ENCODE measurements around the gene EML4.

EML4 gene

GRCh38 chr2:42316910-42317309 lies 147.8 kb downstream of the EML4 start:
- FAIRE-seq (no peak), DNase-seq (ENCODE audit: insufficient read length, low spot score) (no peak)
- no peak for TF ChIP-seq CTCF (IDR thresholded peaks at IDR 0.05; ENCODE audit: insufficient read depth, missing control alignments)

DNA sequence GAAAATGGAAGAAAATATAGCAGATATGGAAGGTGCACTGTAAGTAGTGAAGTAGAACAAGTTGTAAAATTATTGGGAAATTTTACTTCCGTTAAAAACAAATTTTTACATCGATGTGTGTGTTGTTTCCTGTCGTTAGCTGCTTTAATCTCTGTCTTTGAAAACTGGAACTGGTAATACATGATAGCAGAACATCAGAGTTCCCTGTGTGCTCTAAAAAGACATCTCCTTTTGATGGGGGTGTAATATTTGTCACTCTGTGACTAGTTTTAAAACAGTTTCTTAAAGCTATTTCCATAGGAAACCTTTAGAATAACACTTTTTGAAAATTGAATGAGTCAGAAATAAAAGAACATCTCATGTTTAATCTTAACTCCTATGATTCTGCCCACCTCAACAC lies 148.3 kb downstream of the EML4 start:
- FAIRE-seq, result peak; percentile 6
- TF ChIP-seq CTCF (IDR thresholded peaks at IDR 0.05; ENCODE audit: insufficient read depth, missing control alignments), result no peak
- DNase-seq (ENCODE audit: insufficient read length, low spot score), result no peak

DNA sequence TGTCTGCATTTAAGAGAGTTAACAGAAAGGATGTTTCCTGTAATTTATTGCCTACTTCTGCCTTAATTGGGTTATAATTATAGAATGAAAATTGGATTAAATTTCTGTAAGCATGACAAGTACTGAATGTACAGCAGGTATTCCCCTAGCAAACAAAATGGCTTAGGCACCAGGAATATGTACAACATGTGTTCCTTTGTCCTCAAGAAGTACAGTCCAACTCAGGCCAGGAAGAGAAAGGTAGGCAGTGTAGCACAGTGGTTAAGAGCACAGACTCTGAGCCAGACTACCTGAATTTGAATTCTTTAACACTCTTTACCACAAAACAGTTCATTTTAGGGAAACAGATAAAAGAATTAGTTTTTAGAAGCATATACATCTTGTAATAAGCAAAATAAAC lies 148.8 kb downstream of the EML4 start:
- DNase-seq (ENCODE audit: insufficient read length, low spot score), result no peak

GRCh38 chr2:42319265-42319664 lies 150.1 kb downstream of the EML4 start:
- TF ChIP-seq CTCF (IDR thresholded peaks at IDR 0.05; ENCODE audit: insufficient read depth, missing control alignments), result no peak
- FAIRE-seq (no peak), DNase-seq (ENCODE audit: insufficient read length, low spot score) (no peak)

More for the DNA sequence above, 148.8 kb downstream of the EML4 start:
- TF ChIP-seq CTCF (IDR thresholded peaks at IDR 0.05; ENCODE audit: insufficient read depth, missing control alignments), result no peak
- no peak for FAIRE-seq

GRCh38 chr2:42321452-42322064 lies 152.4 kb downstream of the EML4 start:
- FAIRE-seq, result no peak
- DNase-seq (ENCODE audit: insufficient read length, low spot score), result no peak
- TF ChIP-seq CTCF (IDR thresholded peaks at IDR 0.05; ENCODE audit: insufficient read depth, missing control alignments), result no peak

DNA sequence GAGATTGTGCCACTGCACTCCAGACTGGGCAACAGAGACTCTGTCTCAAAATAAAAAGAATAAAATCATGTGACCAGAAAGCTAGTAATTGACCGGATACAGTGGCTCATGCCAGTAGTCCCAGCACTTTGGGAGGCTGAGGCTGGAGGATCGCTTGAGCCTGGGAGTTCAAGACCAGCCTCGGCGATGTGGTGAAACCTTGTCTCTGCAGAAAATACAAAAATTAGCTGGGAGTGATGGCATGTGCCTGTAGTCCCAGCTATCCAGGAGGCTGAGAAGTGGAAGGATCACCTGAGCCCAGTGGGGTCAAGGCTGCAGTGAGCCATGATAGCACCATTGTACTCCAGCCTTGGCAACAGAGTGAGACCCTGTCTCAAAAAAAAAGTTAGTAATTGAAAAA lies 155.1 kb downstream of the EML4 start:
- FAIRE-seq (no peak), DNase-seq (ENCODE audit: insufficient read length, low spot score) (no peak)
- no peak for TF ChIP-seq CTCF (IDR thresholded peaks at IDR 0.05; ENCODE audit: insufficient read depth, missing control alignments)

DNA sequence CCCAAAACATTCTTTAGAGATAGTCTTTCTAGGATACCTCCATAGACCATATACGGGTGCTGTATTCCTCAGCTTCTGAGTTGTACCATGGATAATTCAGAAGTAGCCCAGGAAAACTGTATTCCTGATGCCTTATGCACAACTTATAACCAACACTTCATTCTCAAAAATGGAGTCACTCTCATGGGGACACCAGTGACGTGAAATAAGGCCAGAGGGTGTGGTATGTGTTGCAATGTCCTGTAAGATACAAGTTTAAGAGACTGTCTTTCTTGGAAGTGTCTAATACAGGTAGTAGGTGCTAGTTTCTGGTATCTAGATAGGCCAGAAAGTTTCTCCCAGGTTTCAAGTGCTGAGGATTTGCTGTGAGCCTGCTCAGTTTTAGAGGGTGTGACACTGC lies 155.8 kb downstream of the EML4 start:
- TF ChIP-seq CTCF (IDR thresholded peaks at IDR 0.05; ENCODE audit: insufficient read depth, missing control alignments), result no peak
- FAIRE-seq (no peak), DNase-seq (ENCODE audit: insufficient read length, low spot score) (no peak)
